Neural cell (in vitro differentiated cells): ENCODE results near the gene MVK. TPM values are rescaled to one million over a fixed set of nuclear protein-coding genes. Genes with fewer than 3 reads are reported as not detected.
A peak's percentile ranks its signal among the peaks of the same experiment; 100 is the strongest.

Source experiments
- H2AFZ ChIP-seq: fragments of 200-600, 300-800 bp; sonication (generic), shearing (Covaris generic); 2 replicates; pipeline ENCODE4 v1.6.0; 2014; ENCODE audit warnings: low read depth, mild to moderate bottlenecking, antibody characterized with exemption, low read length, moderate library complexity
- H3F3A ChIP-seq: fragments of 200-600 bp; shearing (Covaris generic); 2 replicates; pipeline ENCODE4 v1.6.1; 2016; ENCODE audit warnings: mild to moderate bottlenecking, moderate library complexity, mixed read lengths, antibody characterized with exemption, low read length; ENCODE audit not compliant: insufficient read depth, poor library complexity, severe bottlenecking
- H3K27ac ChIP-seq: fragments of 200-600, 300-800 bp; sonication (generic), shearing (Covaris generic); 2 replicates; pipeline ENCODE4 v1.5.1; 2014; ENCODE audit warnings: mild to moderate bottlenecking, low read length, moderate library complexity
- H3K27me3 ChIP-seq: fragments of 300-800, 200-600 bp; sonication (generic), shearing (Covaris generic); 2 replicates; pipeline ENCODE4 v1.6.0; 2014; ENCODE audit warnings: mild to moderate bottlenecking, low read depth, low read length, moderate library complexity; ENCODE audit not compliant: insufficient read depth
- H3K36me3 ChIP-seq: fragments of 300-800, 200-600 bp; sonication (generic), shearing (Covaris generic); 2 replicates; pipeline ENCODE4 v1.5.1; 2014; ENCODE audit warnings: mild to moderate bottlenecking, antibody characterized with exemption, low read length, moderate library complexity; ENCODE audit not compliant: insufficient read depth
- H3K4me2 ChIP-seq: fragments of 300-800, 200-600 bp; sonication (generic), shearing (Covaris generic); 2 replicates; pipeline ENCODE4 v1.6.0; 2014; ENCODE audit warnings: mild to moderate bottlenecking, low read length
- H3K4me3 ChIP-seq: fragments of 300-800, 200-600 bp; sonication (generic), shearing (Covaris generic); 2 replicates; pipeline ENCODE4 v1.5.1; 2014; ENCODE audit warnings: mild to moderate bottlenecking, low read length, moderate library complexity
- H3K79me2 ChIP-seq: fragments of 200-600 bp; shearing (Covaris generic); replicated peaks from 2 replicates; pipeline ENCODE4 v1.6.0; 2014; ENCODE audit warnings: mild to moderate bottlenecking, low read length, moderate library complexity; ENCODE audit not compliant: insufficient read depth
- H3K9ac ChIP-seq: fragments of 300-800, 200-600 bp; sonication (generic), shearing (Covaris generic); 2 replicates; pipeline ENCODE4 v1.6.1; 2016; ENCODE audit warnings: mild to moderate bottlenecking, low read length, mixed read lengths
- H3K9me2 ChIP-seq: fragments of 200-600 bp; shearing (Covaris generic); 2 replicates; pipeline ENCODE4 v1.6.1; 2016; ENCODE audit warnings: mild to moderate bottlenecking, low read length, mixed read lengths; ENCODE audit not compliant: insufficient read depth
- H3K9me3 ChIP-seq: fragments of 200-600, 300-800 bp; sonication (generic), shearing (Covaris generic); 2 replicates; pipeline ENCODE4 v1.6.1; 2016; ENCODE audit warnings: mild to moderate bottlenecking, mixed run types, low read length, moderate library complexity, mixed read lengths
- H4K20me1 ChIP-seq: fragments of 200-600 bp; shearing (Covaris generic); 2 replicates; pipeline ENCODE4 v1.6.1; 2016; ENCODE audit warnings: mild to moderate bottlenecking, mixed run types; ENCODE audit not compliant: insufficient read depth
- EP300 ChIP-seq: fragments of 450-650 bp; conservative IDR thresholded peaks from 2 replicates; pipeline ENCODE4 v1.6.1; 2014; ENCODE audit warnings: antibody characterized with exemption, mild to moderate bottlenecking, moderate library complexity; ENCODE audit not compliant: poor library complexity, severe bottlenecking
- EZH2 ChIP-seq: fragments of 200-600, 300-800 bp; shearing (Covaris generic), sonication (generic); IDR thresholded peaks from 2 replicates; pipeline ENCODE4 v1.6.1; 2014; ENCODE audit warnings: antibody characterized with exemption, low read length, borderline replicate concordance, mild to moderate bottlenecking; ENCODE audit not compliant: insufficient read depth, poor library complexity, severe bottlenecking
- MXI1 ChIP-seq: fragments of 450-650 bp; conservative IDR thresholded peaks from 2 replicates; pipeline ENCODE4 v1.6.1; 2014; ENCODE audit warnings: antibody characterized with exemption, mild to moderate bottlenecking; ENCODE audit not compliant: poor library complexity, severe bottlenecking
- POLR2AphosphoS5 ChIP-seq: IDR thresholded peaks from 2 replicates; pipeline ENCODE4 v1.6.1; 2012
- RAD21 ChIP-seq: fragments of 450-650 bp; conservative IDR thresholded peaks from 2 replicates; pipeline ENCODE4 v1.6.1; 2014; ENCODE audit warnings: antibody characterized with exemption, mild to moderate bottlenecking, moderate library complexity
- SMC3 ChIP-seq: fragments of 450-650 bp; conservative IDR thresholded peaks from 2 replicates; pipeline ENCODE4 v1.6.1; 2014; ENCODE audit warnings: antibody characterized with exemption, mild to moderate bottlenecking, moderate library complexity; ENCODE audit not compliant: poor library complexity
- TAF1 ChIP-seq: IDR thresholded peaks from 2 replicates; pipeline ENCODE4 v1.6.1; 2012; ENCODE audit warnings: low read depth
- polyA plus RNA-seq: library from polyadenylated mRNA; depleted of rRNA; stranded (reverse); fragments of >200 nt; gene quantifications from 2 replicates; pipeline ENCODE4 v1.2.3, GENCODE V29; 2014
- TF ChIP-seq, protein P1 (sequence below): fragments of 450-650 bp; IDR thresholded peaks from 2 replicates; pipeline ENCODE4 v1.5.1; 2014; ENCODE audit warnings: antibody characterized with exemption, mild to moderate bottlenecking, moderate library complexity; ENCODE audit not compliant: poor library complexity, severe bottlenecking
- TF ChIP-seq, protein P2 (sequence below): IDR thresholded peaks from 2 replicates; pipeline ENCODE4 v1.6.1; 2012; ENCODE audit warnings: borderline replicate concordance

Gene MVK
- polyA plus RNA-seq, 1 donor from 2014 or later: 45.7 TPM

GRCh38 chr12:109630815-109631214 lies 57.2 kb downstream of the MVK start:
- H3K9me3 ChIP-seq: no peaks in the 10 kb centered on the region
- H2AFZ ChIP-seq: no peak overlapping the region
- H3K4me2 ChIP-seq: no peak overlapping the region
- H3K27me3 ChIP-seq: no peaks in the 10 kb centered on the region
- no peaks in the 10 kb centered on the region for H3K36me3 ChIP-seq
- peak overlapping the region; percentile 5 for H3K4me3 ChIP-seq
- no peak overlapping the region for H3K27ac ChIP-seq
- H3K9ac ChIP-seq: no peak overlapping the region
- no peaks in the 10 kb centered on the region for H3K79me2 ChIP-seq
- TF ChIP-seq TAF1: no peak
- no peak for TF ChIP-seq POLR2AphosphoS5
- TF ChIP-seq EP300: no peak
- no peak for TF ChIP-seq EZH2
- no peak for TF ChIP-seq RAD21
- H3F3A ChIP-seq: no peaks in the 10 kb centered on the region
- no peaks in the 10 kb centered on the region for H3K9me2 ChIP-seq
- no peaks in the 10 kb centered on the region for H4K20me1 ChIP-seq

DNA sequence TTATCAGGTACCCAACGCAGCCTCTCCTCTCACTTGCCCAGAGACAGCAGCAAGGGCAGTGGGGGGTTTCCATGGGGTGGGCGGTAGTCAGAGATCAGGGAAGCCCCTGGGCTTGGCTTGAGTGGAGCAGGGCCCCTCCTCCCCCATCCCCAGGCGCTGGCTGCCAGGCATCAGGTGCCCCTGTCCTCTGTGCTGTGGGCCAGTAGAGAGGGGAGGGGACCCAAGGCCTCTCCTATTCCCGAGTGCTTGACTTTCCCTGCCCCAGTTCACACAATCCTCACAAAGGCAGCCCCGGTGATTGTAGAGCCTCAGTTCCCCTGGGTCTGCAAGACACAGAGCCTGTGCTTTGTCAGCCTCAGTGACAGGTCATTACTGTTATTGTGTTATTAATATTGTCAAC lies 57.7 kb downstream of the MVK start:
- Histone ChIP-seq H3K36me3 (no peaks in the 10 kb centered on the region), H3K9me3 (no peaks in the 10 kb centered on the region), H3K9ac (no peak overlapping the region), H3K79me2 (no peaks in the 10 kb centered on the region), H3K27me3 (no peaks in the 10 kb centered on the region), H3K4me2 (no peak overlapping the region), H3F3A (no peaks in the 10 kb centered on the region), H2AFZ (no peak overlapping the region), H3K27ac (no peak overlapping the region), H4K20me1 (no peaks in the 10 kb centered on the region), H3K4me3 (no peak overlapping the region), H3K9me2 (no peaks in the 10 kb centered on the region)
- TF ChIP-seq, protein P1, sequence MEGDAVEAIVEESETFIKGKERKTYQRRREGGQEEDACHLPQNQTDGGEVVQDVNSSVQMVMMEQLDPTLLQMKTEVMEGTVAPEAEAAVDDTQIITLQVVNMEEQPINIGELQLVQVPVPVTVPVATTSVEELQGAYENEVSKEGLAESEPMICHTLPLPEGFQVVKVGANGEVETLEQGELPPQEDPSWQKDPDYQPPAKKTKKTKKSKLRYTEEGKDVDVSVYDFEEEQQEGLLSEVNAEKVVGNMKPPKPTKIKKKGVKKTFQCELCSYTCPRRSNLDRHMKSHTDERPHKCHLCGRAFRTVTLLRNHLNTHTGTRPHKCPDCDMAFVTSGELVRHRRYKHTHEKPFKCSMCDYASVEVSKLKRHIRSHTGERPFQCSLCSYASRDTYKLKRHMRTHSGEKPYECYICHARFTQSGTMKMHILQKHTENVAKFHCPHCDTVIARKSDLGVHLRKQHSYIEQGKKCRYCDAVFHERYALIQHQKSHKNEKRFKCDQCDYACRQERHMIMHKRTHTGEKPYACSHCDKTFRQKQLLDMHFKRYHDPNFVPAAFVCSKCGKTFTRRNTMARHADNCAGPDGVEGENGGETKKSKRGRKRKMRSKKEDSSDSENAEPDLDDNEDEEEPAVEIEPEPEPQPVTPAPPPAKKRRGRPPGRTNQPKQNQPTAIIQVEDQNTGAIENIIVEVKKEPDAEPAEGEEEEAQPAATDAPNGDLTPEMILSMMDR: no peak
- TF ChIP-seq TAF1 (no peak), EP300 (no peak), SMC3 (no peak), RAD21 (no peak), MXI1 (no peak), POLR2AphosphoS5 (no peak), EZH2 (no peak)
- TF ChIP-seq, protein P2, sequence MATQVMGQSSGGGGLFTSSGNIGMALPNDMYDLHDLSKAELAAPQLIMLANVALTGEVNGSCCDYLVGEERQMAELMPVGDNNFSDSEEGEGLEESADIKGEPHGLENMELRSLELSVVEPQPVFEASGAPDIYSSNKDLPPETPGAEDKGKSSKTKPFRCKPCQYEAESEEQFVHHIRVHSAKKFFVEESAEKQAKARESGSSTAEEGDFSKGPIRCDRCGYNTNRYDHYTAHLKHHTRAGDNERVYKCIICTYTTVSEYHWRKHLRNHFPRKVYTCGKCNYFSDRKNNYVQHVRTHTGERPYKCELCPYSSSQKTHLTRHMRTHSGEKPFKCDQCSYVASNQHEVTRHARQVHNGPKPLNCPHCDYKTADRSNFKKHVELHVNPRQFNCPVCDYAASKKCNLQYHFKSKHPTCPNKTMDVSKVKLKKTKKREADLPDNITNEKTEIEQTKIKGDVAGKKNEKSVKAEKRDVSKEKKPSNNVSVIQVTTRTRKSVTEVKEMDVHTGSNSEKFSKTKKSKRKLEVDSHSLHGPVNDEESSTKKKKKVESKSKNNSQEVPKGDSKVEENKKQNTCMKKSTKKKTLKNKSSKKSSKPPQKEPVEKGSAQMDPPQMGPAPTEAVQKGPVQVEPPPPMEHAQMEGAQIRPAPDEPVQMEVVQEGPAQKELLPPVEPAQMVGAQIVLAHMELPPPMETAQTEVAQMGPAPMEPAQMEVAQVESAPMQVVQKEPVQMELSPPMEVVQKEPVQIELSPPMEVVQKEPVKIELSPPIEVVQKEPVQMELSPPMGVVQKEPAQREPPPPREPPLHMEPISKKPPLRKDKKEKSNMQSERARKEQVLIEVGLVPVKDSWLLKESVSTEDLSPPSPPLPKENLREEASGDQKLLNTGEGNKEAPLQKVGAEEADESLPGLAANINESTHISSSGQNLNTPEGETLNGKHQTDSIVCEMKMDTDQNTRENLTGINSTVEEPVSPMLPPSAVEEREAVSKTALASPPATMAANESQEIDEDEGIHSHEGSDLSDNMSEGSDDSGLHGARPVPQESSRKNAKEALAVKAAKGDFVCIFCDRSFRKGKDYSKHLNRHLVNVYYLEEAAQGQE: no peak

GRCh38 chr12:109631751-109632150 lies 58.2 kb downstream of the MVK start:
- H3K27me3 ChIP-seq: no peaks in the 10 kb centered on the region
- H3K79me2 ChIP-seq: no peaks in the 10 kb centered on the region
- H3K9me3 ChIP-seq: no peaks in the 10 kb centered on the region
- H3K4me2 ChIP-seq: no peak overlapping the region
- H3K27ac ChIP-seq: no peak overlapping the region
- no peaks in the 10 kb centered on the region for H3F3A ChIP-seq
- TF ChIP-seq TAF1: no peak
- TF ChIP-seq POLR2AphosphoS5: no peak
- no peak for TF ChIP-seq MXI1
- TF ChIP-seq, protein P2: no peak
- TF ChIP-seq, protein P1: no peak
- H3K9me2 ChIP-seq: no peaks in the 10 kb centered on the region
- H3K9ac ChIP-seq: no peak overlapping the region
- no peaks in the 10 kb centered on the region for H4K20me1 ChIP-seq
- no peak overlapping the region for H2AFZ ChIP-seq
- H3K36me3 ChIP-seq: no peaks in the 10 kb centered on the region
- H3K4me3 ChIP-seq: peak overlapping the region; percentile 14
